Suprapubic skin (tissue), 4 donors: Measurements from ENCODE around the gene BMP8A. TPM values are rescaled to one million over a fixed set of nuclear protein-coding genes. Genes with fewer than 3 reads are reported as not detected.

ENCODE experiments used
- DNase-seq, 2 donors: peaks; one replicate each; pipeline ENCODE4 v3.0.0-alpha.2; 2019; ENCODE audit warnings: low spot score in 2 of 2
- H3K27ac ChIP-seq: fragments of 200-600 bp; sonication (generic); one replicate; pipeline ENCODE4 v1.5.1; 2019
- H3K27me3 ChIP-seq: fragments of 200-600 bp; sonication (generic); one replicate; pipeline ENCODE4 v1.5.1; 2019
- H3K36me3 ChIP-seq: fragments of 200-600 bp; sonication (generic); one replicate; pipeline ENCODE4 v1.5.1; 2019
- H3K4me1 ChIP-seq: fragments of 200-600 bp; sonication (generic); one replicate; pipeline ENCODE4 v1.5.1; 2019
- H3K4me3 ChIP-seq: fragments of 200-600 bp; sonication (generic); one replicate; pipeline ENCODE4 v1.5.1; 2019; ENCODE audit warnings: mild to moderate bottlenecking
- H3K9me3 ChIP-seq: fragments of 200-600 bp; sonication (generic); one replicate; pipeline ENCODE4 v1.5.1; 2019
- CTCF ChIP-seq, 2 donors: fragments of 200-600 bp in 1 of 2; fragments of 450-650 bp in 1 of 2; sonication (generic) in 1 of 2; IDR thresholded peaks; one replicate each; pipeline ENCODE4 v1.5.1; 2016 to 2019; ENCODE audit warnings: antibody characterized with exemption in 2 of 2, mild to moderate bottlenecking in 1 of 2, moderate library complexity in 1 of 2
- EP300 ChIP-seq: sonication (generic); formaldehyde crosslinking; IDR thresholded peaks from one replicate; pipeline ENCODE4 v1.6.1; 2017; ENCODE audit warnings: antibody characterized with exemption
- POLR2A ChIP-seq, 2 donors: fragments of 450-650 bp; IDR thresholded peaks; one replicate each; pipeline ENCODE4 v1.6.1; 2017; ENCODE audit warnings: antibody characterized with exemption in 2 of 2, mild to moderate bottlenecking in 2 of 2, moderate library complexity in 2 of 2
- POLR2AphosphoS5 ChIP-seq, 3 donors: sonication (generic); formaldehyde crosslinking; IDR thresholded peaks; one replicate each; pipeline ENCODE4 v1.6.1; 2017; ENCODE audit warnings: antibody characterized with exemption in 3 of 3
- WGBS: methylation state at CpG from one replicate; pipeline ENCODE4 v1.1.5; 2018; 5-methylcytosine and 5-hydroxymethylcytosine counted together
- total RNA-seq, 4 donors: library from RNA; depleted of rRNA; stranded (reverse); fragments of >200 nt; gene quantifications; one replicate each; pipeline ENCODE4 v1.1.0, GENCODE V29; 2016

Gene BMP8A
- total RNA-seq, 4 donors from 2014 or later = 0.38 to 1.7 TPM; not detected in 2

- TF ChIP-seq CTCF (IDR thresholded peaks at IDR 0.05) (no peak), POLR2A (IDR thresholded peaks at IDR 0.05) (no peak), EP300 (no peak), POLR2AphosphoS5 (IDR thresholded peaks at IDR 0.05) (no peak)
- 77% methylated on average over 5 of the region's 5 CpGs for WGBS
- no peak overlapping the region for H3K4me3 ChIP-seq
- H3K36me3 ChIP-seq = peaks cover 99% of the 10 kb centered on the region
- DNase-seq = no peak
- no peaks in the 10 kb centered on the region for H3K4me1 ChIP-seq
- H3K9me3 ChIP-seq = no peaks in the 10 kb centered on the region
- no peaks in the 10 kb centered on the region for H3K27me3 ChIP-seq
- H3K27ac ChIP-seq = no peak overlapping the region
Observed at GRCh38 chr1:39566441-39567137, 75.2 kb downstream of the BMP8A start.

- no peak for DNase-seq
- H3K27ac ChIP-seq = no peak overlapping the region
- 87% methylated on average over 3 of the region's 3 CpGs for WGBS
- no peaks in the 10 kb centered on the region for H3K27me3 ChIP-seq
- H3K4me1 ChIP-seq = peaks cover 2% of the 10 kb centered on the region
- H3K9me3 ChIP-seq = no peaks in the 10 kb centered on the region
- peaks cover 99% of the 10 kb centered on the region for H3K36me3 ChIP-seq
- no peak for TF ChIP-seq POLR2AphosphoS5 (IDR thresholded peaks at IDR 0.05)
- no peak for TF ChIP-seq CTCF (IDR thresholded peaks at IDR 0.05)
- no peak for TF ChIP-seq EP300
- no peak for TF ChIP-seq POLR2A (IDR thresholded peaks at IDR 0.05)
- H3K4me3 ChIP-seq = no peak overlapping the region
Observed at GRCh38 chr1:39567302-39567701, 75.9 kb downstream of the BMP8A start.

GRCh38 chr1:39568208-39568607 lies 76.8 kb downstream of the BMP8A start:
- no peaks in the 10 kb centered on the region for H3K9me3 ChIP-seq
- H3K36me3 ChIP-seq = peaks cover 94% of the 10 kb centered on the region
- 93% methylated on average over 2 of the region's 2 CpGs for WGBS
- H3K4me1 ChIP-seq = peaks cover 9% of the 10 kb centered on the region
- no peak overlapping the region for H3K27ac ChIP-seq
- no peak for DNase-seq
- no peak for TF ChIP-seq EP300
- TF ChIP-seq POLR2A (IDR thresholded peaks at IDR 0.05) = no peak
- no peak for TF ChIP-seq CTCF (IDR thresholded peaks at IDR 0.05)
- TF ChIP-seq POLR2AphosphoS5 (IDR thresholded peaks at IDR 0.05) = no peak
- no peak overlapping the region for H3K4me3 ChIP-seq
- no peaks in the 10 kb centered on the region for H3K27me3 ChIP-seq

GRCh38 chr1:39569034-39569433 lies 77.6 kb downstream of the BMP8A start:
- no peaks in the 10 kb centered on the region for H3K27me3 ChIP-seq

More at GRCh38 chr1:39569034-39569433, 77.6 kb downstream of the BMP8A start:
- TF ChIP-seq CTCF (IDR thresholded peaks at IDR 0.05) (no peak), POLR2A (IDR thresholded peaks at IDR 0.05) (no peak), EP300 (no peak), POLR2AphosphoS5 (IDR thresholded peaks at IDR 0.05) (no peak)
- no peak for DNase-seq
- H3K9me3 ChIP-seq = no peaks in the 10 kb centered on the region
- no peak overlapping the region for H3K4me3 ChIP-seq
- no peak overlapping the region for H3K27ac ChIP-seq
- WGBS = 81% methylated on average over 4 of the region's 4 CpGs
- peaks cover 17% of the 10 kb centered on the region for H3K4me1 ChIP-seq
- peaks cover 86% of the 10 kb centered on the region for H3K36me3 ChIP-seq
